Right lobe of liver (tissue), 4 donors: ENCODE data around the gene IQSEC3.

Source experiments
- CTCF ChIP-seq, 4 donors: fragments of 200-600 bp in 3 of 4; fragments of 450-650 bp in 1 of 4; IDR thresholded peaks; one replicate each; pipeline versions ENCODE4 v1.5.1 to v1.8.0; 2016 to 2022; ENCODE audit warnings: antibody characterized with exemption in 4 of 4, mild to moderate bottlenecking in 2 of 4
- POLR2A ChIP-seq: fragments of 450-650 bp; IDR thresholded peaks from one replicate; pipeline ENCODE4 v1.6.1; 2017; ENCODE audit warnings: antibody characterized with exemption, mild to moderate bottlenecking
- donor health status: DM: no; HTN: no; CAD: no.
- donor health status: DM: no; HTN: no; CAD: no.
- donor health status: DM: no; HTN: yes; CAD: no.

GRCh38 chr12:182381-182892 lies 115.9 kb downstream of the IQSEC3 start:
- TF ChIP-seq POLR2A (no peak), CTCF (IDR thresholded peaks at IDR 0.05) (no peak)
